ENCODE results near the gene INAFM2. TPM values are rescaled to one million over a fixed set of nuclear protein-coding genes. Genes with fewer than 3 reads are reported as not detected.

Gene INAFM2
- total RNA-seq, 4 donors from 2014 or later, result 9.1 to 17.5 (median 12.2) TPM

DNA sequence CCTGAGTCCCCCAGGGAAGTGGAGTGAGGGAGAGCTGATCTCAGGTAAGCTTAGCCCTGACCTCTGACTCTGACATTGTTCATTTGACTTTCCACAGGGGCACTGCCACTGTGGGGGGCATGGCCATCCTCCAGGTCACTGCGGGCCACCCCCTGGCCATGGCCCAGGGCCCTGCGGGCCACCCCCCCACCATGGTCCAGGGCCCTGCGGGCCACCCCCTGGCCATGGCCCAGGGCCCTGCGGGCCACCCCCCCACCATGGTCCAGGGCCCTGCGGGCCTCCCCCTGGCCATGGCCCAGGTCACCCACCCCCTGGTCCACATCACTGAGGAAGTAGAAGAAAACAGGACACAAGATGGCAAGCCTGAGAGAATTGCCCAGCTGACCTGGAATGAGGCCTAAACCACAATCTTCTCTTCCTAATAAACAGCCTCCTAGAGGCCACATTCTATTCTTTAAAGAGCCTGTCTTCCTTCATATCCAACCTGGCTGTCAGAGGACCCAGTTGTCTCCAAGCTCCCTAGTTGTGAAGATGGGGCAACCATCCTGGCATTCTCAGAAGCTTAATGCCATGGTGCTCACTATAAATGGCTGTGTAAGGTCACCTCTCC is 32.6 kb downstream of the INAFM2 start:
- ATAC-seq (ENCODE audit: low FRiP score), result no peak
- no peak for TF ChIP-seq CTCF (IDR thresholded peaks at IDR 0.05)

GRCh38 chr15:40357246-40357645 is 33.8 kb downstream of the INAFM2 start:
- no peak for ATAC-seq (ENCODE audit: low FRiP score)
- DNase-seq (ENCODE audit: low spot score), result no peak
- TF ChIP-seq CTCF (IDR thresholded peaks at IDR 0.05), result no peak

More for the DNA sequence above, 32.6 kb downstream of the INAFM2 start:
- DNase-seq (ENCODE audit: low spot score), result no peak

GRCh38 chr15:40357723-40358470 is 34.4 kb downstream of the INAFM2 start, which contains the start of gene DISP2:
DISP2 (plus strand) TSS chr15:40358219; CDS start chr15:40358322, 103 bp downstream.
- DNase-seq (ENCODE audit: low spot score) (peak; percentile 45), ATAC-seq (ENCODE audit: low FRiP score) (peak; percentile 94)
- TF ChIP-seq CTCF (IDR thresholded peaks at IDR 0.05), result no peak

DNA sequence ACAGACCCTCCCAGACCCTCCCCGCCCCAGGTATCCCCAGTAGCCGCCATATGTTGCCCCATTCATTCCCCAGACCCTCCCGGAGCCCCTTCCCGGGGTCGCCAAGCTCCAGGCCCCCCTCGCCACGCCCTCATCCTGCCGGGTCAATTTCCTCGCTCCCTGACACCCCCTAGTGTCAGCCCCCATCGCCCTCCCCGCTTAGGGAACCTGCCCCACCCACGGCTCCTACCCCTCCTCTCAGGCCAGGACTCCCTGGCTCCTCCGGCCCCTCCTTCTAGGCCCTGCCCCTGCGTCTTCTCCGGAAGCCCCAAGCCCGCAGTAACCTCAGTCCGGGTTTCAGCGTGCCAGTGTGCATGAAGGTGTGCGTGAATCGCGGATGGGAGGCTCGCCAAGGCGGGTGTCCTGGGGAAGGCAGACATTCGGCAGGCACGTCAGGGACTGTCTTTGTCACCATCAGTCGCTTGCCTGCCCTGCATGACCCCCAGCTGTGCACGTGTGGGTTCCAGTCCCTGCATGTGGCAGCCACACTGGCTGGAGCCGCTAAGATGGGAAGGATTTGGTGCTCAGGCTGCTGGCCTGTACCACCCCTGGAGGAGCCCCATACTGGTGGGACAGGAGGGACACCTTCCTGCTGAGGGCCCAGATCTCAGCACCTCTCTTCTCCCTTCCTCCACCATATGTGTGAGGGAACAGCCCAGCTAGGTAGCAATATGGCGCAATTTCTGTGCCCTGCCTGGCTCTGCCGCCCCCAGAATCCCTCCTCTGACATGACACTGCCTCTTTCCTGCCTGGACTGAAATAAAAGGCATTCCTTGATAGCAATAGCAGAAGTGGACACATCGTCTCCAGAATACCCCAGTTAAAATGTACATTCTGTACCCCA is 35.2 kb downstream of the INAFM2 start:
- no peak for TF ChIP-seq CTCF (IDR thresholded peaks at IDR 0.05)
- no peak for DNase-seq (ENCODE audit: low spot score)
- ATAC-seq (ENCODE audit: low FRiP score), result no peak

GRCh38 chr15:40360015-40360414 is 36.5 kb downstream of the INAFM2 start:
- no peak for TF ChIP-seq CTCF (IDR thresholded peaks at IDR 0.05)
- DNase-seq (ENCODE audit: low spot score) (no peak), ATAC-seq (ENCODE audit: low FRiP score) (no peak)

DNA sequence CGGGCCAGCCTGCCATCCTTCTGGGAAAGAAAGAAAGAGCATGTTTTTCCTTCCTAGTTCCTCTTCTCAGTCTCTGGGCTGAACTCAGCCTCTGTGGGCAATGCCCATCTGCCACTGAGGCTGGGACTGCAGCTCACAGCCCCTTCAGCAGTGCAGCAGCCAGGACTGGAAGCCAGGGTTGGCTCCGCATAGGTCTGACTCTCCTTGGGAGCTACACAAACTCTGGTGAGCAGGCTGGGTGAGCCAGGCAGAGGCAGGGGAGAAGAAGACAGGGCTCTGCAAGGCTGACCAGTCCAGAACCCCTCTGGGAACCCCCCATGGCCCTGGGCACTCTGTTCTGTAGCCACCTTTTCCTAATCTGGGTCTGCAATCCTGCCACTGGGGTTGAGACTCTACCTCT is 38.1 kb downstream of the INAFM2 start:
- DNase-seq (ENCODE audit: low spot score) (no peak), ATAC-seq (ENCODE audit: low FRiP score) (no peak)
- TF ChIP-seq CTCF (IDR thresholded peaks at IDR 0.05), result no peak
